HEK293T (cell line): ENCODE data around the gene FAM170B.

Experiments used
- CTCF ChIA-PET: fragments of 350-600 bp; formaldehyde crosslinking; extraction: SDS; loops from one replicate; lab custom pipeline; 2021; ENCODE audit warnings: antibody characterized with exemption, inconsistent platforms; lab: Yijun Ruan, JAX
- POLR2A ChIA-PET: fragments of 350-600 bp; formaldehyde crosslinking; extraction: SDS; loops from one replicate; lab custom pipeline; 2020; ENCODE audit warnings: antibody characterized with exemption, inconsistent platforms; lab: Yijun Ruan, JAX
- DNase-seq: peaks from one replicate; pipeline ENCODE4 v3.0.0; 2012; ENCODE audit warnings: mixed read lengths; ENCODE audit errors: extremely low spot score
- ARNT ChIP-seq: fragments of 450-650 bp; IDR thresholded peaks from 2 replicates; pipeline ENCODE4 v1.6.1; 2017; ENCODE audit warnings: mild to moderate bottlenecking
- BHLHE40 ChIP-seq: fragments of 450-650 bp; IDR thresholded peaks from 2 replicates; pipeline ENCODE4 v1.6.1; 2016; ENCODE audit warnings: mild to moderate bottlenecking, moderate library complexity, borderline replicate concordance
- CTBP1 ChIP-seq: fragments of 450-650 bp; IDR thresholded peaks from 2 replicates; pipeline ENCODE4 v1.6.1; 2016; ENCODE audit warnings: borderline replicate concordance
- ELF4 ChIP-seq: fragments of 450-650 bp; IDR thresholded peaks from 2 replicates; pipeline ENCODE4 v1.6.1; 2017; ENCODE audit warnings: antibody characterized with exemption
- FOXA1 ChIP-seq: fragments of 450-650 bp; IDR thresholded peaks from 2 replicates; pipeline ENCODE4 v1.6.1; 2016; ENCODE audit warnings: mild to moderate bottlenecking
- FOXK2 ChIP-seq: fragments of 450-650 bp; IDR thresholded peaks from 2 replicates; pipeline ENCODE4 v1.6.1; 2016; ENCODE audit warnings: mild to moderate bottlenecking
- FOXM1 ChIP-seq: fragments of 450-650 bp; IDR thresholded peaks from 2 replicates; pipeline ENCODE4 v1.6.1; 2017; ENCODE audit warnings: mild to moderate bottlenecking, borderline replicate concordance
- HDGF ChIP-seq: fragments of 450-650 bp; IDR thresholded peaks from 2 replicates; pipeline ENCODE4 v1.6.1; 2017; ENCODE audit warnings: antibody characterized with exemption, borderline replicate concordance
- L3MBTL2 ChIP-seq: fragments of 450-650 bp; conservative IDR thresholded peaks from 2 replicates; pipeline ENCODE4 v1.6.1; 2016; ENCODE audit warnings: mild to moderate bottlenecking
- LEF1 ChIP-seq: fragments of 450-650 bp; IDR thresholded peaks from 2 replicates; pipeline ENCODE4 v1.6.1; 2017; ENCODE audit warnings: mild to moderate bottlenecking, borderline replicate concordance
- NFRKB ChIP-seq: fragments of 450-650 bp; IDR thresholded peaks from 2 replicates; pipeline ENCODE4 v1.6.1; 2016; ENCODE audit warnings: mild to moderate bottlenecking, moderate library complexity
- SP1 ChIP-seq: fragments of 450-650 bp; IDR thresholded peaks from 2 replicates; pipeline ENCODE4 v1.6.1; 2017
- SUZ12 ChIP-seq: fragments of 450-650 bp; IDR thresholded peaks from 2 replicates; pipeline ENCODE4 v1.6.1; 2016; ENCODE audit warnings: mild to moderate bottlenecking
- TARDBP ChIP-seq: fragments of 450-650 bp; IDR thresholded peaks from 2 replicates; pipeline ENCODE4 v1.6.1; 2016
- ZNF384 ChIP-seq: fragments of 450-650 bp; IDR thresholded peaks from 2 replicates; pipeline ENCODE4 v1.6.1; 2016
- TF ChIP-seq, protein P1 (sequence below): fragments of 450-650 bp; IDR thresholded peaks from 2 replicates; pipeline ENCODE4 v1.6.1; 2016

Gene FAM170B

DNA sequence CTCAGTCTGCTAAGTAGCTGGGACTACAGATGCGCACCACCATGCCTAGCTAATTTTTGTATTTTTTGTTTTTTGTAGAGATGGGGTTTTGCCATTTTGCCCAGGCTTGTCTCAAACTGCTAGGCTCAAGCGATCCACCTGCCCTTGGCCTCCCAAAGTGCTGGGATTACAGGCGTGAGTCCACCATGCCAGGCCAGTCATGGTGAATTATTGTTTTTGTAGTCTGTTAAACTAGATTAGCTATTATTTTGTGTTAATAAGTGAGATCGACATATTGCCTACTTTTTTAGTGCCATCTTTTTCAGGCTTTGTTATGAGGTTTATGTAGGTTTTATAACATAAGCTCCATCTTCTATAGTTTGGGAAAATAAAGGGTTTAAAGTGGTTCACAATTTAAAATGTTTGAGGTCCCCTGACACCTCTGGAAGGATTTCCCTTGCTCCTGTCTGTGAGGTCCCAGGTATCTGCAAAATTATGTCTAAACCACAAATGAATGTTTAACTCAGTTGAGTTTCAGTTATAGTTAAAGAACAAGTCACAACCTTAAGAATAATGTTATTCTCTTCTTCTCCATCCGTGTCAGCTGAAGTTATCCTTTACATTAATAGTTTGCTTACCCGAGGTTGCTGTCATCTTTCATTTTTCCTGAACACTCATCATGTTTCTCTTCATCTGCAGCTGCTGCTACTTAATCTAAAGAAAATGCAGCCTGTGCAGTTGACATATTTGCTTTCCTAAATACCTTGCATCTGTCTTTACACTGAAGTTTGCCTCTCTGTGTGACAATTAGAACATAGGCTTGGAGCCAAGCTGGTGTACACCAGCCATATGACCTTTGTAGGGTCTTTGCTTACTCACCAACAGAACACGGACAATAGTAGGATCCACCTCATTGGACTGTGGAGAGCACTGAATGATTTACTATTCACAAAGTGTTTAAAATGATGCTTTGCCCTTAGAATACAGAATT lies 9.6 kb downstream of the FAM170B start:
- POLR2A ChIA-PET = no interaction called here

GRCh38 chr10:49120911-49121310 lies 12.9 kb downstream of the FAM170B start:
- POLR2A ChIA-PET = no interaction called here
- CTCF ChIA-PET = no interaction called here

More for the DNA sequence above, 9.6 kb downstream of the FAM170B start:
- TF ChIP-seq ARNT = no peak
- no peak for TF ChIP-seq TARDBP
- TF ChIP-seq FOXA1 = no peak
- no peak for TF ChIP-seq LEF1
- TF ChIP-seq FOXM1 = no peak
- no peak for TF ChIP-seq FOXK2
- TF ChIP-seq HDGF = no peak
- TF ChIP-seq ELF4 = no peak
- no peak for TF ChIP-seq CTBP1
- DNase-seq = no peak
- CTCF ChIA-PET = interaction anchor here (0.6 kb wide), 1 partner anchor 627 kb away, joined by 3 read pairs; no protein-coding TSS in a partner anchor

DNA sequence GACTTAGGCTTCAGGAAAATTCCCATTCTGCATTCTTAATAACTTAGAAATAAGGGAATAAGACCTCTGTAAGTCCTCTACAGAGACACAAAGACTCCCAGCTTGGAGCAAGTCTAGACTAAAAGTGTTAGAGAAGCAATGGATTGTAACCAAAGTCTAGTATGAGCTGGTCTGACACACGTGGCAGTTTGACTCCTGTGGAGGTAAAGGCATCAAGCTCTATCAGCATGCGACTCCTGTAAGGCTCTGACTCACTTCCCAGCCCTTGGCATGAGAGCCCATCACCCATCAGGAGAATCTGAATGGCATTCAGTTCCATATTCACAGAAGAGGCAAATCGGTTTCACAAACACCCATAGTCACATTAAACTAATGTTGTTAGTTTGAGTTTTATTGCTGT lies 14.1 kb downstream of the FAM170B start:
- no peak for TF ChIP-seq SUZ12
- ChIA-PET POLR2A (no interaction called here), CTCF (interaction anchor here (0.7 kb wide), 1 partner anchor 1738 kb away, joined by 3 read pairs; no protein-coding TSS in a partner anchor)
- no peak for DNase-seq

More at GRCh38 chr10:49120911-49121310, 12.9 kb downstream of the FAM170B start:
- TF ChIP-seq BHLHE40 (no peak), ARNT (no peak), ZNF384 (no peak), ELF4 (no peak), FOXM1 (no peak), TARDBP (no peak), HDGF (no peak), LEF1 (no peak), SP1 (no peak), L3MBTL2 (no peak), FOXK2 (no peak), FOXA1 (no peak), SUZ12 (no peak), CTBP1 (no peak), NFRKB (no peak)
- TF ChIP-seq, protein P1, sequence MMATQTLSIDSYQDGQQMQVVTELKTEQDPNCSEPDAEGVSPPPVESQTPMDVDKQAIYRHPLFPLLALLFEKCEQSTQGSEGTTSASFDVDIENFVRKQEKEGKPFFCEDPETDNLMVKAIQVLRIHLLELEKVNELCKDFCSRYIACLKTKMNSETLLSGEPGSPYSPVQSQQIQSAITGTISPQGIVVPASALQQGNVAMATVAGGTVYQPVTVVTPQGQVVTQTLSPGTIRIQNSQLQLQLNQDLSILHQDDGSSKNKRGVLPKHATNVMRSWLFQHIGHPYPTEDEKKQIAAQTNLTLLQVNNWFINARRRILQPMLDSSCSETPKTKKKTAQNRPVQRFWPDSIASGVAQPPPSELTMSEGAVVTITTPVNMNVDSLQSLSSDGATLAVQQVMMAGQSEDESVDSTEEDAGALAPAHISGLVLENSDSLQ = no peak
- no peak for DNase-seq

GRCh38 chr10:49118430-49119074 lies 15.3 kb downstream of the FAM170B start:
- ChIA-PET POLR2A (no interaction called here), CTCF (interaction anchor here (0.6 kb wide), 1 partner anchor 357 kb away, joined by 3 read pairs; no protein-coding TSS in a partner anchor)
- no peak for DNase-seq
- TF ChIP-seq, protein P1 = 0 out of 2 replicates have a peak, but pooled peaks have one; percentile 16
- no peak for TF ChIP-seq ARNT
- TF ChIP-seq SUZ12 = no peak
- TF ChIP-seq FOXA1 = no peak
- TF ChIP-seq FOXK2 = no peak
- no peak for TF ChIP-seq NFRKB

DNA sequence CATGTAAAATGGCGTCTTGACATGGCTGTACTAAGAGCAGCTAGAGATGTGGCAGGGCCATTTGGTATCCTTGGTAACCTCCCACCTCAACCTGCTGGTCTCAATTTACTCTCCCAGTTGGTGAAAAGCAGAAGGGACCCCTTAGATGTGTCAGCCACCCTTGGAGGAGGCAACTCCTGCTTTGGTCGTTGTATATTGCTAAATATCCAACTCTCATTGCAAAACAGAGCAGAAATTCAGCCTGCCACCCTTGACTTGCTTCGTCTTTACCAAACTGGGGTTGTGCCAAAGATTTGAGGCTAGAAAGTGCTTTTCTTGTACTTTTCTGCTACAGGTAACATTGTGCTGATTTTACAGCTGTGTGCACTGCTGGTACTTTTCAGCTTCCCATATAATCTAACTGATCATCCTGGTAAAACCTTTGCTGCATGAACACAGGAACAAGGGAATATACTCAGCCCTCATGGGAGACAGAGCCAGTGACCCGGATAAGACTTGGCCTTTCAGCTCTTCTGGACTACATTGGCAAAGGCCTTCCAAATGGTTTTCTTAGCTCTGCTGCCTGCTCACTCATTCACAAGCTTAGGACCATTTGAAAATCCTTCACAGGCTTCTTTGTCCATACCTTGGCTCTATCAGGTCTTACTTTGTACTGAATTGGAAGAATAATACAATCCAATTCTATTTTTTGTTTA lies 16.3 kb downstream of the FAM170B start:
- DNase-seq = no peak
- TF ChIP-seq, protein P1 = no peak
- TF ChIP-seq TARDBP (no peak), ELF4 (no peak), FOXK2 (no peak), NFRKB (no peak), L3MBTL2 (no peak), BHLHE40 (no peak), SUZ12 (no peak), SP1 (no peak), FOXM1 (no peak), LEF1 (no peak), FOXA1 (no peak), HDGF (no peak), ZNF384 (no peak), CTBP1 (no peak), ARNT (no peak)
- ChIA-PET CTCF (no interaction called here), POLR2A (no interaction called here)
